ENCODE data around the gene LIPE. TPM values are rescaled to one million over a fixed set of nuclear protein-coding genes. Genes with fewer than 3 reads are reported as not detected.

LIPE gene
- total RNA-seq, 1 experiment from 2014 or later, result 10.2 TPM

GRCh38 chr19:42386974-42387707, 40.0 kb downstream of the LIPE start:
- CTCF ChIA-PET, result interaction anchor here (0.7 to 2.8 kb wide), 7 partner anchors 9 to 108 kb away, joined by 3 to 20 read pairs (median 6); no protein-coding TSS in a partner anchor

More at GRCh38 chr19:42386974-42387707, 40.0 kb downstream of the LIPE start:
- TF ChIP-seq CREM (CRISPR knock-in tag; IDR thresholded peaks at IDR 0.05) (no peak), TEAD1 (CRISPR knock-in tag; IDR thresholded peaks at IDR 0.05) (peak; percentile 83), ATF6 (CRISPR knock-in tag; IDR thresholded peaks at IDR 0.05) (no peak), ETV6 (CRISPR knock-in tag; IDR thresholded peaks at IDR 0.05) (0 out of 2 replicates have a peak, but pooled peaks have one; percentile 21), SP1 (CRISPR knock-in tag; conservative IDR thresholded peaks at IDR 0.05) (peak; percentile 75; the same call in 1 of the 2 replicates), SMAD3 (CRISPR knock-in tag; IDR thresholded peaks at IDR 0.05; ENCODE audit: borderline replicate concordance) (0 out of 2 replicates have a peak, but pooled peaks have one; percentile 28), ZNF532 (CRISPR knock-in tag; IDR thresholded peaks at IDR 0.05; ENCODE audit: borderline replicate concordance) (no peak), TEAD4 (CRISPR knock-in tag; IDR thresholded peaks at IDR 0.05) (no peak), ZNF232 (CRISPR knock-in tag; IDR thresholded peaks at IDR 0.05) (peak; percentile 84; the same call in 1 of the 2 replicates), CBFB (CRISPR knock-in tag; IDR thresholded peaks at IDR 0.05; ENCODE audit: low read depth) (0 out of 2 replicates have a peak, but pooled peaks have one; percentile 59), HMGXB4 (CRISPR knock-in tag; IDR thresholded peaks at IDR 0.05) (peak; percentile 83), FOXP1 (CRISPR knock-in tag; IDR thresholded peaks at IDR 0.05; ENCODE audit: borderline replicate concordance) (peak; percentile 61; the same call in 1 of the 2 replicates), ATF2 (CRISPR knock-in tag; IDR thresholded peaks at IDR 0.05; ENCODE audit: borderline replicate concordance, low read depth) (no peak), MAX (CRISPR knock-in tag; IDR thresholded peaks at IDR 0.05) (peak; percentile 48), TP53 (CRISPR knock-in tag; IDR thresholded peaks at IDR 0.05) (peak; percentile 76; the same call in 1 of the 2 replicates), E2F5 (CRISPR knock-in tag; IDR thresholded peaks at IDR 0.05) (peak; percentile 66), ARID4B (CRISPR knock-in tag; IDR thresholded peaks at IDR 0.05; ENCODE audit: borderline replicate concordance) (peak; percentile 70; the same call in 1 of the 2 replicates)
- Mint-ChIP-seq H3K27ac (peak overlapping the region; percentile 83), H3K4me1 (peaks cover 18% of the 10 kb centered on the region), H3K4me3 (peak overlapping the region; percentile 75), H3K9me3 (no peaks in the 10 kb centered on the region), H3K27me3 (ENCODE audit: low read depth) (peaks cover 50% of the 10 kb centered on the region), H3K36me3 (no peaks in the 10 kb centered on the region)
- DNase-seq (ENCODE audit: low spot score) (peak; percentile 89), ATAC-seq (peak; percentile 93)
- POLR2A ChIA-PET, result interaction anchor here (0.6 to 0.7 kb wide), 2 partner anchors 34 to 1017 kb away, joined by 3 read pairs; no protein-coding TSS in a partner anchor
